ENCODE results near the gene IGFL2.
"Not testable (repeated sequence)": the region's sequence is repeated elsewhere in the genome, so short reads cannot be mapped to it uniquely, and the experiment has no call there.

IGFL2 gene

GRCh38 chr19:46144756-46145155, 3.3 kb upstream of the IGFL2 start:
- no peak for DNase-seq

DNA sequence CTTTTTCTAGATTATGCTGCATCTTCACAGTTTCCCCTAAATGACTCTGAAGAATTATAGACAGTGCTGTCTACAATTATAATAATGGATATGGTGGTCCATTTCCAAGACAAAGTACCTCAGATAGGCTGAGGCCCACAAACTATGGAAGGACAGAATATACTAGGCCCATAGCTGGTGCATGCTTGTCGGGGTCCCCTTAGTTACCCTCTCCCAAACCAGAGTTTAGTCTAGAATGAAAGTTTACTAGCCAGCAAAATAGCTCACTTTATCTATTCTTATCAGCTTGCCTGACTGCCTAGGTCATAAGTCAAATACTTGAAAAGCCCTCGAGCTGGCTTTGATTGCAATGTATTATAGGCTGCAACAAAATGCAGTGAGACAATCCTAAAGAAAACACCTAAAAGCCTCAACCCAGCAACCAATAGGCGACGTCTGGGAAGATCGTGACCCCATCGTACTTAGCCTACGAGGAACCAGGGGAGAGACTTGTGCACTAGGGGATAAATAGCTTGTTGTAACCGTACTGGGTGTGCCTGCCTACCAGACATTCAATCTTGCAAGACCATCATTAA, 785 bp upstream of the IGFL2 start:
- no peak for DNase-seq

DNA sequence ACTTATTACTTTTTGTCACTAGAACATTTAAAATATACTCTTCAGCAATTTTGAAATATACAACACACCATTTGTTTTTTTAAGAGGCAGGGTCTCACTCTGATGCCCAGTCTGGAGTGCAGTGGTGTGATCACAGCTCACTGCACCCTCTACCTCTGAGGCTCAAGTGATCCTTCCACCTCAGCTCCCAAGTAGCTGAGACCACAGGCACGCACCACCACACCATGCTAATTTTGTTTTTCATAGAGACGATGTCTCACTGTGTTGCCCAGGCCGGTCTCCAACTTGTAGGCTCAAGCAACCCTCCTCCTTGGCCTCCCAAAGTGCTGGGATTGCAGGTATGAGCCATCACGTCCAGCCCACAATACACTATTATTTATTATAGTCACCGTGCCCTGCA, 2.6 kb downstream of the IGFL2 start:
- DNase-seq = no peak

DNA sequence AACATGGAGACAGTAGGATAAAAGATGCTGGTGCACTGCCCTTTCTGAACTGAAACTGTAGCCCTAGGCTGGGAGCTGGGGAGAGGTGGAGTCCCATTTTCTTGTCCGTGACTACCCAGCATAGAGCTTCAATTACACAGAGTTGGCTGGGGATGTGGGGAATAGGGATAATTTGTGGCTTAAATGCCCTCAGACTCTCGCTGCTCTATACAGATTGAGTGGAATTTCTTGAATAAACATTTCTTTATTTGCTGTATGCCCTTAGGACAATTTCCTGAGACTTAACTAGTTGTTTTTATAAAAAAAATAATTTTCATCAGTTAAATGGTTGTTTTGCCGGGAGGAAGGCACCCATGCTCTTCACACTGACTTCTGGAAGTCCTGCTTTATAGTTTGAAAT, 7.2 kb downstream of the IGFL2 start:
- no peak for DNase-seq

DNA sequence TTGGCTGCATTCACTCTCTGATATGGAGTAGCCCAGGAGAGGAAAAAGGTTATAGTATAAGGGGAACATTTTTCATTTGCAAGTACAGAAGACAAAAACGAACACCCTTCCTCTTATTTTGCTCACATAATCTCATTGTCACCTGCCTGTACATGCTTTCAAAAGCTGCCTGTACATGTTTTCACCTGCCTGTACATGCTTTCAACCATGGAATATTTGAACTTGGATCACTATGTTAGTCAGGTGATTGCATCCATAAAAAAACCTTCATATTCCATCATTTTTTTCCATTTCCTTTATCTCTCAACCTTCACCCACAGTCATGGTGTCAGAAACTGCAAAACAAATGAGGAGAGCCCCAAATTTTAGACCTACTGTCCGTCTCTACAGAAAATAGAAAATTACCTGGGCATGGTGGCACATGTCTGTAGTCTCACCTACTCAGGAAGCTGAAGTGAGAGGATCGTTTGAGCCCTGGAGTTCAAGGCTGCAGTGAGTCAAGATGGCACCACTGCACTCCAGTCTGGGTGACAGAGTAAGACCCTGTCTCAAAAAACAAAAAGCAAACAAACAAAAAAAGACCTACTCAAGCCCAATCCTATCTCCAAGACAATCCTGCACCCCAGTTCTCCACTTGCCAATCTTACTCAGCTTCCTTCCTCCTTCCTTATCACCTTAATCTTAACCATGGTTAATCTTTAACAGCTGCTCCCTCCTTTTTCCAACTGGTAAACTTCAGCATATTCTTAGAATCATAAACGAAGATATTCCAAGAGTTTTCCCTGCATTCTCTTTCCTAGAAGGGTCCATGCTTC, 11.6 kb downstream of the IGFL2 start:
- peak; percentile 58 for DNase-seq

DNA sequence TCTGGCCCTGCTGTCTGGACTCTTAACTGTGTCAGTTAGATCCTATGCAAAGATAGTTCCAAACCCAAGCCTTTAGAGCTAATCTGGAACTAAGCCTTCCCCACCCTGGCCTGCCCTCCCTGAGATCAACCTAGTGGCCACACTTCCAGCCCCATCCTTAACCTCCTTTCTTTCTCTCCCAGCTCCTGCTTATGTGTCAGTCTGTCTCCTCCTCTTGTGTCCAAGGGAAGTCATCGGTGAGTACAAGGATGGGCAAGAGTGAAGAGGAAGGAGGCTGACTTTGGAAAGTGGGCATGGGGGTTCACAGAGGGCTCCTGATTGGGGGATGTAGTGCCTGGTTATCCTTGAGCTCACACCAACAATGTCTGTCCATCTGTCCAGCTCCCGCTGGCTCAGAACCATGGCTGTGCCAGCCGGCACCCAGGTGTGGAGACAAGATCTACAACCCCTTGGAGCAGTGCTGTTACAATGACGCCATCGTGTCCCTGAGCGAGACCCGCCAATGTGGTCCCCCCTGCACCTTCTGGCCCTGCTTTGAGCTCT, 12.3 kb downstream of the IGFL2 start:
- DNase-seq = no peak

DNA sequence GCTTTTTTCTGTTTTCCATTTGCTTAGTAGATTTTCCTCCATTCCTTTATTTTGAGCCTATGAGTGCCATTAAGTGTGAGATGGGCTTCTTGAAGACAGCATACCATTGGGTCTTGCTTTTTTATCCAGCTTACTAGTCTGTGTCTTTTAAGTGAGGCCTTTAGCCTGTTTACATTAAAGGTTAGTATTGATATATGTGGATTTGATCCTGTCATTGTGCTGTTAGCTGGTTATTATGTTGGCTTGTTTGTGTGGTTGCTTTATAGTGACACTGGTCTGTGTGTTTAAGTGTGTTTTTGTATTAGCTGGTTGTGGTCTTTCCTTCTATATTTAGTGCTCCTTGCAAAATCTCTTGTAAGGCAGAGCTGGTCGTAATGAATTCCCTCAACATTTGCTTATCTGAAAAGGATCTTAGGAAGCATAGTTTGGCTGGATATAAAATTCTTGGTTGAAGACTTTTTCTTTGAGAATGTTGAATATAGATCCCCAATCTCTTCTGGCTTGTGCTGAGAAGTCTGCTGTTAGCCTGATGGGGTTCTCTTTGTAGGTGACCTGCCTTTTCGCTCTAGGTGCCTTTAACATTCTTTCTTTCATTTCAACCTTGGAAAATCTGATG, 13.7 kb downstream of the IGFL2 start:
- DNase-seq = not testable (repeated sequence)

- no peak for DNase-seq
Measured at GRCh38 chr19:46162731-46163130, 14.7 kb downstream of the IGFL2 start.

- DNase-seq = no peak
Measured at GRCh38 chr19:46173886-46174480, 25.9 kb downstream of the IGFL2 start.

- no peak for DNase-seq
Measured at GRCh38 chr19:46176116-46176860, 28.2 kb downstream of the IGFL2 start.

DNA sequence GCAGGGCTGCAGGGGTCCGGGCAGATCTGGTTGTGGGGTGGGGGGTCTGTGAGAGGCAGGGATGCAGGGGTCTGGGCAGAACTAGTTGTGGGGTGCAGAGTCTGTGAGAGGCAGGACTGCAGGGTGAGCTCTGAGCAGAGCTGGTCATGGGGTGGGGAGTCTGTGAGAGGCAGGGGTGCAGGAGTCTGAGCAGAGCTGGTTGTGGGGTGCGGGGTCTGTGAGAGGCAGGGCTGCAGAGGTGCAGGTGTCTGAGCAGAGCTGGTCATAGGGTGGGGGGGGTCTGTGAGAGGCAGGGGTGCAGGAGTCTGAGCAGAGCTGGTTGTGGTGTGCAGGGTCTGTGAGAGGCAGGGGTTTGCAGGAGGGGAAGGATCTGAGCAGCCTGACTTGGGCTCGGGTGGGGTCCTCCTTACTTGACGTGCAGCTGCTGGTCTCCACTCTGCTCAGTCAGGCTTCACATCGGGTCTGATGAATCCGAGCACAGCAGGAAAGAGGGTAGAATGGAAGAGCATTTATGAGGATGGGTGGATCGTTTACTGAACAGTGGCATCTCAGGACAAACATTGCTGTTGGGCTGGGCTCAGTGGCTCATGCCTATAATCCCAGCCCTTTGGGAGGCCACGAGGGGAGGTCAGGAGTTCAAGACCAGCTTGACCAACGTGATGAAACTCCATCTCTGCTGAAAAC, 31.2 kb downstream of the IGFL2 start:
- DNase-seq = no peak

DNA sequence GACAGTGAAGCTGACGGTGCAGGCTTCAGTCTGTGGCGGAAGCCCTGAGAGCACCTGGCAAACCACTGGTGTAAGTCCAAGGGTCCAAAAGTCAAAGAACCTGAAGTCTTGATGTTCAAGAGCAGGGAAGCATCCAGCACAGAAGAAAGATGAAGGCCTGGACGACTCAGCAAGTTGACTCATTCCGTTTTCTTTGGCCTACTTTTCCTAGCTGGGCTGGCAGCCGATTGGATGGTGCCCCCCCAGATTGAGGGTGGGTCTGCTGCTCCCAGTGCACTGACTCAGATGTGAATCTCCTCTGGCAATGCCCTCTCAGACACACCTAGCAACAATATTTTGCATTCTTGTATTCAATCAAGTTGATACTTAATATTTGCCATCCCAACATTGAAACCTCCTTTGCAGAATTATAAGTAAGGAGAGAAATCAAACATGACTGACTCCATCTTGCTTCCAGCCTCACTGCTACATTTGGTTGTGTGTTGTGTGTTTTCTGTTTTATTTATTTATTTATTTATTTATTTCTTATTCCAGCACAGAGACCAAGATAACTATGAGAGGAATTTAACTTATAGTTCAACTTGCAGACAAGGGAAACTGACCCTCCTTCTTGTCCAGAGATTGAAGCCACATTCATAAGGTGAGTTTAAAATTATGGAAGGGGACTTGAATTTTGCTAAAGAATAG, 32.8 kb downstream of the IGFL2 start:
- no peak for DNase-seq

- DNase-seq = no peak
Measured at GRCh38 chr19:46181388-46181779, 33.3 kb downstream of the IGFL2 start.

GRCh38 chr19:46182476-46182875, 34.4 kb downstream of the IGFL2 start:
- DNase-seq = no peak

- DNase-seq = not testable (repeated sequence)
Measured at GRCh38 chr19:46184775-46185710, 37.0 kb downstream of the IGFL2 start.

- no peak for DNase-seq
Measured at GRCh38 chr19:46186101-46186716, 38.2 kb downstream of the IGFL2 start.

DNA sequence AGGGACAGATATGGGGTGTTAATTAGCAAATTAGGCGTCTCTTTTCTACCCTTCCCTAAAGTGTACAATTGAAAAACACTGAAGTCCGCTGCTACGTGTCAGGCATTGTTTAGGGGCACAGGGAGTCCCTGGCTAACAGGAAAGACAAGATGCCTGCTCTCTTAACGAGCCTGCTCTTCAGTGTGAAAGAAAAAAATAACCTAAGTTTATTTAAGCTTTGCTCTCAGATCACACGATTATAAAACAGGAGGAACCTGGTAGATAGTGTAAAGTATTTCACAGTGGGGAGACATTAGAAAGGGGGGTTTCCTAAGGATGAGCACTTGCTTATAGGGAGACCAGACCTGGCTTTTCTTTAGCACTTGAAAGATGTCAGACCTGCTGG, 38.7 kb downstream of the IGFL2 start:
- DNase-seq = no peak

- no peak for DNase-seq
Measured at GRCh38 chr19:46189971-46190888, 42.2 kb downstream of the IGFL2 start.

- no peak for DNase-seq
Measured at GRCh38 chr19:46191356-46191755, 43.3 kb downstream of the IGFL2 start.

Measured in GF-D8 (cell line).